Epidermal melanocyte (primary cell): Measurements from ENCODE around the gene CAMTA1.
A peak's percentile ranks its signal among the peaks of the same experiment; 100 is the strongest.
"Not testable (repeated sequence)": the region's sequence is repeated elsewhere in the genome, so short reads cannot be mapped to it uniquely, and the experiment has no call there.

Experiments
- DNase-seq: peaks from one replicate; pipeline ENCODE4 v3.0.0; 2011; ENCODE audit warnings: low spot score; ENCODE audit not compliant: insufficient read length

Gene CAMTA1

DNA sequence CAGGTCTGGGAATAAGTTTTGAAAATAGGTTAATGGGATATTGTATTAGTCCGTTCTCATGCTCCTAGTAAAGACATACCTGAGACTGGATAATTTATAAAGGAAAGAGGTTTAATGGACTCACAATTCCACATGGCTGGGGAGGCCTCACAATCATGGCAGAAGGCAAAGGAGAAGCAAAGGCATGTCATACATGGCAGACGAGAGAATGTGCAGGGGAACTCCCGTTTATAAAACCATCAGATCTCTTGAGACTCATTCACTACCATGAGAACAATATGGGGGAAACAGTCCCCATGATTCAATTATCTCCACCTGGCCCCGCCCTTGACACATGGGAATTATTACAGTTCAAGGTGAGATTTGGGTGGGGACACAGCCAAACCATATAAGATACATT lies 60.5 kb downstream of the CAMTA1 start:
- DNase-seq: not testable (repeated sequence)

- DNase-seq: no peak
These were observed 63.6 kb downstream of the CAMTA1 start for GRCh38 chr1:6848816-6849215.

- no peak for DNase-seq
These were observed 65.3 kb downstream of the CAMTA1 start for GRCh38 chr1:6850537-6850936.

- no peak for DNase-seq
These were observed 67.1 kb downstream of the CAMTA1 start for GRCh38 chr1:6852136-6852890.

- no peak for DNase-seq
These were observed 68.9 kb downstream of the CAMTA1 start for GRCh38 chr1:6854166-6854565.

GRCh38 chr1:6857831-6858230 lies 72.6 kb downstream of the CAMTA1 start:
- DNase-seq: no peak

- no peak for DNase-seq
These were observed 73.3 kb downstream of the CAMTA1 start for GRCh38 chr1:6858596-6858995.

DNA sequence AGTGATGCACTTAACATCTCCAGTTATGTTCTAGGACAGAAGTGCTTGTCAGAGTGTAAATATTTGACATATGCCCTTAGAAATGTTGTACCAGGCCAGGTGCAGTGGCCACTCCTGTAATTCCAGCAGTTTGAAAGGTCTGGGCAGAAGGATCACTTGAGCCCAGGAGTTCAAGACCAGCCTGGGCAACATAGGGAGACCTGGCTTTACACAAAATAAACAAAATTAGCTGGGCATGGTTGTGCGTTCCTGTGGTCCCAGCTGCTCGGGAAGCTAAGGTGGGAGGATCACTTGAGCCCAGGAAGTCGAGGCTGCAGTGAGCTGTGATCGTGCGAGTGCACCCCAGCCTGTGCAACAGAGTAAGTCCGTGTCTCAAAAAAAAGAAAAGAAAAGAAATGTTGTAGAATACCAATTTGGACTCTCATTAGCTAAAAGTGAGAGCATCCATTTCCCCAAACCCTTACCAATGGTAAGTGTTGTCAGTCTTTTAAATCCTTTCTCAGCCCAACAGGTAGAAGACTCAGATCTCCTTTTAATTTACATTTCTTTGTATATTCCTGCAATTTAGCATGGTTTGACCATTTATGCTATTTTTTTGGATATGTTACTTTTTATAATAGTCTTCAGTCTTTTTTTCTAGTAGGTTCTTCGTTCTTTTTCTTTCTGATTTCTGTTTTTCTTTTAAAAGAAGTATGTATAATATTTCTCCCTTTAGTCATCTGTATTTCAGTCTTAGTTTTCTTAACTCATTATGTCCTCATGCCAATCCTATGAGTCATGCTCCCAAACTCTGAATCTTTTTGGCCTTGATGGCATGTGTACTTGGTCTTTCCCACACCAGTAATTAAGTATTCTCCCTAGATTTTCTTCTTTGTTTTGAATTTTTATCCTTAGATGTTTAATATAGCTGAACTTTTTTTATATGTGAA lies 74.4 kb downstream of the CAMTA1 start:
- DNase-seq: no peak

GRCh38 chr1:6860401-6860800 lies 75.1 kb downstream of the CAMTA1 start:
- no peak for DNase-seq

DNA sequence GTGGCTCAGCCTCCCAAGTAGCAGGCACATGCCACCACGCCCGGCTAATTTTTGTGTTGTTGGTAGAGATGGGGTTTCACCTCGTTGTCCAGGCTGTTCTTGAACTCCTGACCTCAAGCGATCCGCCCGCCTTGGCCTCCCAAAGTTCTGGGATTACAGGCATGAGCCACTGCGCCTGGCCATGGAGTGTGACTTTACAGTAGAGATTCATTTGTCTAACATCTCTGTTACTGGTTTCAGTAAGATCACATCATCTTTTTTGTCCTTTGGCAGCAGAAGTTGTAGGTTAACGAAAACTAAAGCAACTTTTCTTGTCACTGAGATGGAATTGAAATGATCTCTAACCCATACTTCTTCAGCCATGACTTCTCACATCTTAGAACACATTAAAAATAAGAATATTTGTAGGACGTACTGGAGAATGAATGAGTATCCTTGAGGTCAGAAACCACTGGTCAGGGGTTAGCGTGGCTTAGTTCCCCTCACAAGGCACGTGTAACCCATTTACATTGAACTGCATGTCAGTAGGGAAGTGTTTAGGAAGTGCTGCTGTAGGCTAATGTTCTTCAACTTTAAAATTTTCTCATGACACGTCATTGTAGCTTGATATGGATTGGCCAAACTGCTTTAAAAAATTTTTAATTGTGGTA lies 75.9 kb downstream of the CAMTA1 start:
- no peak for DNase-seq

DNA sequence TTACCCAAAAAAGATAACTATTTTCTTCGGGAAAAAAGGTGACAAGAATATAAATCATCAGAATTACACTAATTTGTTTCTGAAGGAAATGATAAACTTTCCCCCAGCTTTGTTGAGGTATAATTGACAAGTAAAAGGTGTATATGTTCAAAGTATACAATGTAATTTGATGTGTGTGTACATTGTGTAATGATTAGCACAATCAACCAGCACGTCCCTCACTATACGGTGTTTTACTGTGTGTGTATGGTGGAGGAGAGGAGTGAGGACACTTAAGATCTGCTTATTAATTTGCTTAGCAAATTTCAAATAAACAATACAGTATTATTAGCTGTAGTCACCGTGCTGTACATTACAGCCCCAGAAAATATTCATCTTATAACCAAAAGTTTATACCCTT lies 77.7 kb downstream of the CAMTA1 start:
- DNase-seq: no peak

DNA sequence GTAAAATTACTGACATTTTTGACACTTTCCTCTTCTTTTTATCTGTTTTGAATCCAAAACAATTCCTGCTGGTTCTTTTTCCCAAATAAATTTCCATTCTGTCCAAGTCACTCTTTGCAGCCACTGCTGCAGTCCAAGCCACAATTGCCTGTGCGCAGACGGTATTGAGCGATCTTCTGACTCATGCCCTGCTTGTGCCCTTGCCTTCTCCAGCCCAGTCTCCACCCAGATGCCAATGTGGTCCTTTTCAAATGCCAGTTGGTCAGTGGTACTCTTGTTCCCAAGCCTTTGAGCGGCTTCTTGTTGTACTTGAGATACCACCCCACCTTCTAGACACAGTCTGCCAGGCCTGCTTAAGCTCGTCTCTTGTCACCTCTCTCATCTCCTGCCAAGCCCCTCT lies 78.9 kb downstream of the CAMTA1 start:
- no peak for DNase-seq

DNA sequence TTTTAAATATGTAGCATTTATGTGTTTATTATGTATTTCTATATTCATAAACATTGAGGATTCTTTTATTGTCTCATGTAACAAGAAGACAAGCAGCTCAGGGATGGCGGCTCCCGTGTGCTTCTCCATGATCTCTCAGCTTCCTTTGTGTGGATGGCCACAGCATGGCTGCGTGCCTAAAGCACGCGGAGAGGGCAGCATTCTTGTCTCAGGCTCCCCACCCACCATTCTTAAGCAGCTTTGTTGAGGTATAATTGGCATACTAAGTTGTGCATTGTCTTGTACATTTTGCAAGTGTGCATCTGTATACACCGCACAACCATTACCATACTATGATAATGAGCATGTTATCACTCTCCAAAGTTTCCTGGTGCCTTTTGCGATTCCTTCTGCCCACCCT lies 81.6 kb downstream of the CAMTA1 start:
- DNase-seq: no peak

GRCh38 chr1:6867321-6867720 lies 82.1 kb downstream of the CAMTA1 start:
- DNase-seq: no peak

GRCh38 chr1:6867729-6868659 lies 82.7 kb downstream of the CAMTA1 start:
- DNase-seq: no peak

- DNase-seq: peak; percentile 28
These were observed 83.6 kb downstream of the CAMTA1 start for GRCh38 chr1:6868660-6869380.

DNA sequence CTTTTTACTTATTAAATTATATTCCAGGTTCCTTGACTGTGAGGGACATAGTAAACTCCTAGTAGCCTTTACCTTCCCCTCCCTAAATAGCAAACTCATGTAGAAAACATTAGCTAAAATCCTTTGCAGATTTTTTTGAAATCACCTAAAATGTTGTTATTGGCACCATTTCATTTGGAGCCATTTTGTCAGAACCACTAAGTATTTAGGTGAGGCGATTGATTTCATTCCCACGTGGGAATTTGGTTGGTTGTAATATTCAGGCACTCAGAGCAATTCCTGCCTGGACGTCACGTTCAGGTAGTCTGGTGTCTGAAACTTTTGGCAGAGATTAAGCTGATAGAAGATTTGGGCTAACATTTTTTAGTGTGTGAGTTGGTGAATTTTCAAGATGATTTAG lies 84.3 kb downstream of the CAMTA1 start:
- DNase-seq: no peak

GRCh38 chr1:6870086-6870485 lies 84.8 kb downstream of the CAMTA1 start:
- DNase-seq: peak; percentile 55

DNA sequence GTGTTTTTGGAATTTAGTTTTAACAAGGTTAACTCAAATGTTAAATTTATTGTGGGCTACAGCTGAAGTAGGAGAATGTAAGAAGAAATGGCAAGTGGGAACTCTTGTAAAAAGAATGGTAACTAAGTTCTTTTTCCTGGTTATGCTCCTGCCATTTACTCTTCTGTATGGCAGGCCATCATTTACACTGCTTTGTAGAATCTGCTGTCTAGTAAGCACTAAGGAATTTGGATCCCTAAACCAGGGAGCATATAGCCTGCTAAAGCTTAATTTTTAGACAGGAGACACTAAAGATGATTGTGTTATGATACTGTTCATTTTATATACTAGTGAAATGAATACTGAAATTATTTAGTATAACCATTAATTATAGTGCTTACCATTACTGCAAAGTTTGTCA lies 85.3 kb downstream of the CAMTA1 start:
- no peak for DNase-seq

- DNase-seq: no peak
These were observed 86.2 kb downstream of the CAMTA1 start for GRCh38 chr1:6871300-6871972.
